HUDEP-2 (cell line): ENCODE data around the gene PASK.
A peak's percentile ranks its signal among the peaks of the same experiment; 100 is the strongest.

Source experiments
- DNase-seq, 76 experiments: peaks; one replicate each; lab custom pipeline; 2025; ENCODE audit not compliant: unreplicated experiment in 76 of 76; lab: John Stamatoyannopoulos, UW

Gene PASK

GRCh38 chr2:241130316-241130715 lies 19.0 kb downstream of the PASK start:
- DNase-seq: no peak

- DNase-seq: no peak
Measured at GRCh38 chr2:241129086-241129871, 20.0 kb downstream of the PASK start.

- no peak for DNase-seq
Measured at GRCh38 chr2:241128266-241128665, 21.0 kb downstream of the PASK start.

- no peak for DNase-seq
Measured at GRCh38 chr2:241126771-241127202, 22.5 kb downstream of the PASK start.

- DNase-seq: no peak
Measured at GRCh38 chr2:241126201-241126611, 23.1 kb downstream of the PASK start.

- no peak for DNase-seq
Measured at GRCh38 chr2:241125626-241126025, 23.6 kb downstream of the PASK start.

- DNase-seq: peak in 11 of 76 experiments; percentile 2 to 29 (median 11)
Measured at GRCh38 chr2:241123816-241124536, 25.3 kb downstream of the PASK start.

- DNase-seq: no peak
Measured at GRCh38 chr2:241122376-241123002, 26.8 kb downstream of the PASK start.

- DNase-seq: no peak
Measured at GRCh38 chr2:241121008-241121407, 28.3 kb downstream of the PASK start.

GRCh38 chr2:241120440-241120839 lies 28.8 kb downstream of the PASK start:
- DNase-seq: no peak

- no peak for DNase-seq
Measured at GRCh38 chr2:241118737-241119505, 30.4 kb downstream of the PASK start.

- DNase-seq: no peak
Measured at GRCh38 chr2:241116606-241117560, 32.4 kb downstream of the PASK start.

GRCh38 chr2:241115361-241115760 lies 33.9 kb downstream of the PASK start:
- no peak for DNase-seq

GRCh38 chr2:241114836-241115235 lies 34.4 kb downstream of the PASK start:
- DNase-seq: no peak

- DNase-seq: no peak
Measured at GRCh38 chr2:241112592-241112991, 36.7 kb downstream of the PASK start.

- DNase-seq: no peak
Measured at GRCh38 chr2:241112046-241112445, 37.2 kb downstream of the PASK start.

- DNase-seq: no peak
Measured at GRCh38 chr2:241111440-241111805, 37.8 kb downstream of the PASK start.

GRCh38 chr2:241110607-241111439 lies 38.4 kb downstream of the PASK start:
- DNase-seq: no peak

GRCh38 chr2:241110089-241110606 lies 39.1 kb downstream of the PASK start:
- no peak for DNase-seq
